HG03571 (cell line): ENCODE data around the gene KLHDC8A.
"Not testable (repeated sequence)": the region's sequence is repeated elsewhere in the genome, so short reads cannot be mapped to it uniquely, and the experiment has no call there.

Source experiments
- ATAC-seq: cut with Tn5 transposase; IDR thresholded peaks from one replicate; pipeline ENCODE4 v1.9.1; 2021; ENCODE audit not compliant: unreplicated experiment

KLHDC8A gene, protein sequence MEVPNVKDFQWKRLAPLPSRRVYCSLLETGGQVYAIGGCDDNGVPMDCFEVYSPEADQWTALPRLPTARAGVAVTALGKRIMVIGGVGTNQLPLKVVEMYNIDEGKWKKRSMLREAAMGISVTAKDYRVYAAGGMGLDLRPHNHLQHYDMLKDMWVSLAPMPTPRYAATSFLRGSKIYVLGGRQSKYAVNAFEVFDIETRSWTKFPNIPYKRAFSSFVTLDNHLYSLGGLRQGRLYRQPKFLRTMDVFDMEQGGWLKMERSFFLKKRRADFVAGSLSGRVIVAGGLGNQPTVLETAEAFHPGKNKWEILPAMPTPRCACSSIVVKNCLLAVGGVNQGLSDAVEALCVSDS

DNA sequence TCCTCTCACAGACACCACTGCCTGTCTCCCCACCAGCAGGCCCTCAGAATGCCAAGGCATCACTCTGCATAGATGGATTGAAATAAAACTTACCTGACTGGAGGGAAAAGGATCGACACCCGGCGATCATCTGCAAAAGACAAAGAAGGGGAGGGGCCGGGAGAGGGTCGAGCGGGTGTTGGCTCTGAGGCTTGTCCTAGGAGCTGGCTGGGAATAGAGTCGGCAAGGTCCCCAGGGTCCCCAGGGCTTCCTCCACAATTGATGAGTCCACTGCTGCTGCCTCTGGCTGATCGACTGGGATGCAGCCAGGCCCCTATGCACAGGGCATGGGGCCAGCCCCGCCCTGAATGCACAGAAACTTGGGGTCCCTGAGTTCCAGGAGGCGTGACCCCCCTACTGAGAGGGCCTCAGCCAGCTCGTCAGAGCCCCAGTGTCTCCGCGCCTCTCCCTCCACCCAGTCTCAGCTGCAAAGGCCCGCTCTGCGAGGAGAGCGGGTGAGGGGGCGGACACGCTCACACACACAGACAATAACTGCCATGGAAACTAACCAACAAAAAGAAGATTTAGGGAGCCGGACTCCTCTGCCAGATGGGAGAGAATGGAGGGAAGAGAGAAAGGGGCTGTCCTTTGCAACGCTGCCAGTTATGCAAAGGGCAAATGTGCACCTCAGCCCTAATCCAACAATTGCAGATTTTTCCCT is at the start of gene KLHDC8A:
TSS of gene KLHDC8A (minus strand) at position 483 of the 700 bp plus-strand sequence. CDS start 13,318 bp downstream, outside the sequence.
- no peak for ATAC-seq

DNA sequence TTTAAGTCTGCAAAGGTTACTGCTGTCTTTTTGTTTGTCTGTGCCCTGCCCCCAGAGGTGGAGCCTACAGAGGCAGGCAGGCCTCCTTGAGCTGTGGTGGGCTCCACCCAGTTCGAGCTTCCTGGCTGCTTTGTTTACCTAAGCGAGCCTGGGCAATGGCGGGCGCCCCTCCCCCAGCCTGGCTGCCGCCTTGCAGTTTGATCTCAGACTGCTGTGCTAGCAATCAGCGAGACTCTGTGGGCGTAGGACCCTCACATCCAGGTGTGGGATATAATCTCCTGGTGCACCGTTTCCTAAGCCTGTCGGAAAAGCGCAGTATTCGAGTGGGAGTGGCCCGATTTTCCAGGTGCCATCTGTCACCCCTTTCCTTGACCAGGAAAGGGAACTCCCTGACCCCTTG is 49.5 kb upstream of the KLHDC8A start:
- ATAC-seq = not testable (repeated sequence)

DNA sequence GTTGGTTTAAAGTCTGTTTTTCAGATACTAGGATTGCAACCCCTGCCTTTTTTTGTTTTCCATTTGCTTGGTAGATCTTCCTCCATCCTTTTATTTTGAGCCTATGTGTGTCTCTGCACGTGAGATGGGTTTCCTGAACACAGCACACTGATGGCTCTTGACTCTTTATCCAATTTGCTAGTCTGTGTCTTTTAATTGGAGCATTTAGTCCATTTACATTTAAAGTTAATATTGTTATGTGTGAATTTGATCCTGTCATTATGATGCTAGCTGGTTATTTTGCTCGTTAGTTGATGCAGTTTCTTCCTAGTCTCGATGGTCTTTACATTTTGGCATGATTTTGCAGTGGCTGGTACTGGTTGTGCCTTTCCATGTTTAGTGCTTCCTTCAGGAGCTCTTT is 47.8 kb upstream of the KLHDC8A start:
- not testable (repeated sequence) for ATAC-seq

DNA sequence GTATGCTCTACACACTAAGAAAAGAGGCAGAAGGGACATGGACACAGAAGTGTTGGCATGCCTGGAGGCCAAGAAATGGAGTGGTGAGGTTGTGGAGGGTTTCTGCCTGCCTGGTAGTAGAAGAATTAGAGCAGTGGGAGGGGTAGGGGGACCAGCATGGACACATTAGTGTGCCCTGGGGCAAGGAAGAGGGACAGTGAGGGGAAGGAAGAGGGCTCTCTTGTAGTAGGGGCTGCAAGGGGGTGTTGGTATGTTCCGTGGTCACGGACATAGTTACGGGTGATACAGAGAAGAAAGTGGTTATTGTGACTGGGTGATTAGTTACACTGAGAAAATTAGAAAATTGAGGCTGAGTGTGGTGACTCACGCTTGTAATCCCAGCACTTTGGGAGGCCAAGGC is 41.9 kb upstream of the KLHDC8A start:
- ATAC-seq = no peak

DNA sequence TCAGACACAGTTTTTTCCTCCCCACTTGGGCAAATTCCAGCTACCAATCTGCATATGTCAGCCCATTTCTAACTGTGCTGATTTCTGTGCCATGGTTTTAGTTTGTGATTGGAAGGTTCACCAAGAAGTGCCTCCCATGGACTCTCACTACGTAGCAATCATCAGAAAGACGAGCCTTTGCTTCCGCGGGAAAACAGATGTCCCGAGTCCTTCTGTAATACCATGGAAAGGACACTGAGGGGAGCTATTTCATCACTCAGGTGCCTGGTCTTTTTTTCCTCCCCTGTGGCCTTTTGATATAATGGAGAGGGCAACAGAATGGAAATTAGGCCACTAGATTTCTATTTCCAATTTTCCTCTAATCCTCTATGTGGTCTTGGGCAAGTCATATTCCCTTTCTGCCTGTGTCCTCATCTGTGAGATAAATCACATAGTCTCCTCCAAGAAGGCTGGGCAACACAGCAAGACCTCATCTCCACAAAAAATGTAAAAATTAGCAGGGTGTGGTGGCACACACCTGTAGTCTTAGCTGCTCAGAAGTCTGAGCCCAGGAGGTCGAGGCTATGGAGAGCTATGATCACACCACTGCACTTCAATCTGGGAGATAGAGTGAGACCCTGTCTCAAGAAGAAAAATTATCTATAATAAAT is 40.4 kb upstream of the KLHDC8A start:
- ATAC-seq = no peak

DNA sequence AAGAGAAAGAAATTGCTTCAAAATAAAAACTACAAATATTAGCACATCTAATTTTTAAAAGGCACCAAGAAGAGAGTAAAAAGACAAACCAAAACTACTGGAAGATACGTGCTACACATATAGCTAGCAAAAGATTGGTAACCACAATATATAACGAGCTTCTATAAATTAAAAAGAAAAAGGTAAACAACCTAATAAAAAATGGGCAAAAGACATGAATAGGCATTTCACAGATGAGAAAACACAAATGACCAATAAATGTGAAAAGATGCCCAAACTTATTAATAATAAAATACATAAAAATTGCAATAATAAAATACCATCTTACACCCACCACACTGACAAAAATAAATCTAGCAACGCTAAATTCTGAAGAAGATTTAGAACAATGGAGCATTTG is 38.9 kb upstream of the KLHDC8A start:
- no peak for ATAC-seq

DNA sequence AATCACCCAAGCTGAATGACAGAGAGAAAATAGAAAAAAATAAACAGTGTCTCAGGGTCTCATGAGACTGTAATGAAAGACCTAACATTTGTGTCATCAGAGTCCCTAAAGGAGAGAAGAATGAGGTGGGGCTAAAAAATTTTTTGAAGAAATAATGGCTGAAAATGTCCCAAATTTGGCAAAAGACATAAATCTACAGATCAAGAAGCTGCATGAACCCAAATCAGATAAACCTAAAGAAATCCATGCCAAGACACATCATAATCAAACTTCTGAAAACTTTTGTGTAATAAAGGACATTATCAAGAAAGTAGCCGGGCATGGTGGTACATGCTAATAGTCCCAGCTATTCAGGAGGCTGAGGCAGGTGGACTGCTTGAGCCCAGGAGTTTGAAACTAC is 35.9 kb upstream of the KLHDC8A start:
- ATAC-seq = no peak

DNA sequence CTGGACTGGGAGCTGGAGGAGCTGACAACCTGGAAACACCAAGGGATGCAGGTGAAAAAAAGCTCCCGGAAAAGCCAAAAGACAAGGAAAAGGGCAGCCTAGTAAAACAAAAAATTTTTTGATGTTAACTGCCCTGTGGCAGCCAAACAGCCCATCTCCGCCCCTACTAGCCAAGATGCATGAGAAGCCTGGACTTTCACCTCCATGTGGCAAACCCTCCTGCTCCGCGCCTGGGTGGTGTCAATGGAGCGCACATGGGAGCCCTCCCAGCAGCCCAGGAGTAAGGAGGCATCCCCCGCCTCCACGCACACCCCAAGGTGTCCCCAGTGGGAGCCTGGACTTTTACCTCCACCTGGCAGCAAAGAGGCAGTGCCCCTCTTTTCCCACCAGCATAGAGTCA is 34.7 kb upstream of the KLHDC8A start:
- ATAC-seq = no peak

DNA sequence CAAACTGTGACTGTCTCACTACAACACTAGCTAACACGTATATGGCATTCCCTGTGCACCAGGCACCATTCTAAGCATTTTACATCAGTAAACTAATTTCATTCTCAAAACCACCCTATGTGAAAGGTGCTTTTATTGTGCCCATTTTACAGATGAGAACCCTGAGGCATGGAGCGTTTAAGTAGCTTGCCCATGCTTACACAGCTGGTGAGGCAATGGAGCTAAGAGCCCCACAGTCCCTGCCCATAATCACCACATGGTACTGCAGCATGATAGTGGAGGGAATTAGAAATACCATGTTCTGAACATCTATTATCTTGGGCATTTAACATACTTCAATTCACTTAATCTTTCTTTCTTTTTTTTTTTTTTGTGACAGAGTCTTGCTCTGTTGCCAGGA is 31.1 kb upstream of the KLHDC8A start:
- no peak for ATAC-seq

DNA sequence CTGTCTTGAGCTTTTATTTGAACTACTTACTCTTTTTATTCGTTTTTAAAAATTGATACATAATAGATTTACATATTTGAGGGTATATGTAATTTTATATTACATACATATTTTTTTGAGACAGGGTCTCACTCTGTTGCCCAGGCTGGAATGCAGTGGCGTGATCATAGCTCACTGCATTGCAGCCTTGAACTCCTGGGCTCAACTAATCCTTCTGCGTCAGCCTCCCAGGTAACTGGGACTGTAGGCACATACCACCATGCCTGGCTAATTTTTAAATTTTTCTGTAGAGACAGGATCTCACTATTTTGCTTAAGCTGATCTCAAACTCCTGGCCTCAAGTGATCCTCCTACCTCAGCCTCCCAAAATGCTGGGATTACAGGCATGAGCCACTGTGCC is 26.3 kb upstream of the KLHDC8A start:
- ATAC-seq = not testable (repeated sequence)

DNA sequence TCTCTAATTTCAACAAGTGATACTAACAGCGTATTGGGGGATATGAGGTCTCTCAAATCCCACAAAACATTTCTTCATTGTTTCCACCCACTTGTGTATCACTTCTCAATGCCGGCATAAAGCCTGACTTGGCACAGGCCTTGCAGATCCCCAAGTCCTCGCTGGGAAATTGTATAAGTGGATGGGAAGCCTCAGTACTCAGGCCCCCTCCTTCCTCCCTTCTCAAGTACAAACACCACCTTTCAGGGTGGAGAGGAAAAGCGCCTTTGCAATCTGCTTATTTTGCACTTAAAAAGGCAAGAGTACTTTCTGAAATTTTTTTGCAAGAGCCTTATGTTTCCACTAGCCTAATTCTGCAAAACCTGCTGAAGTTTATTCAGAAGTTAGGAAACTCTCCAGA is 25.8 kb upstream of the KLHDC8A start:
- no peak for ATAC-seq

DNA sequence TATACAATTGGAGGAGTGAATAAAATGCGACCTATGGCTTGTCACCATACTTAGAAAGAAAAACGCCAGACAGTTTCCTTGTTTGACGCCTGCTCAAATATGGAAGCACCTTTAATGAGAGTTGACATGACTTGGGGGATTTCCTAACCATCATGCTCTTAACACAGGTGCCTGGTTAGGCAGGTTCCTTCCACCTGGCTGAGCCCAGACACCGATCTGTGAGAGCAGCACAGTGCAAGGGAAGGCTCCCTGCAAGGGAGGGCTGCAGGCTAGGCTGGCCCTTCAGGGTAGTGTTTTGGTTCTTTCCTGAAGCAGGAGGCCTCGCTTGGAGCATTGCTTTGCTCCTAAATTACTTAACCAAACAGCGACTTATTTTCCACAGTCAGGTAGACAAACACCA is 24.6 kb upstream of the KLHDC8A start:
- ATAC-seq = no peak

DNA sequence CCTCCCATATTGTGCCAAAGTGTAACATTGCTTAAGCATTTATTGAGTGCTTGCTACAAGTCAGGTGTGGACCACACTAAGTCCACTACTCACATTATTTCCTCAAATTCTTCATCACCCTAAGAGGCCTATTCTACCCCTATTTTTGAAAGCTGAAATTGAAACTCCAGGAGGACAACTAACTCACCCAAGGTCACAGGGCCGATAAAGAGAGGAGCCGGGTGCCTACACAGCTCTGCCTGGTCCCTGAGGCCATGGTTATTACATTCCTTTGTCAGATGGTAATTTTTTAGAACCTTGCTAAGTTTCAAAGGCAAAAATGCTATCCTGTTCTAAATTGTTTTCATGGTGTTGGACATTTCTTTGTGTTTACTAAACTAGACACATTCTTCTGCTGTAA is 24.2 kb upstream of the KLHDC8A start:
- ATAC-seq = no peak

DNA sequence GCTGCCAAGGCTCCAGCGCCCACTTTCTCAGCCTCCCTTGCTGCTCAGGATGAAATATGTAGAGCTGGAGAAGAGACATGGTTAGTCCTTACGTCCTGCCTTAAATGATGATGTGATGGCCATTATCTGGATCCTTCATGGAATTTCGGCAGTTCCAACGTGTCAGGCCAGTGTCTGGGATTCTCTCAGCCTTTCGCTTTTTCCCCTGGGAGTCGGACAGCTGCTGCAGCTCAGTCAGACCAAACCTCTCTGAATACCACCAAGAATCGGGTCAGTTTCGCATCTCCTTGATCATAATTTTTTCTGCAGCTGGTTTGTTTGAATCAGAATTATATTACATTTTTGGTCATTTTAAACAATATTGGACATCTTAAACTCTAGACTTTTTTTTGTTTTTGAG is 22.3 kb upstream of the KLHDC8A start:
- no peak for ATAC-seq

DNA sequence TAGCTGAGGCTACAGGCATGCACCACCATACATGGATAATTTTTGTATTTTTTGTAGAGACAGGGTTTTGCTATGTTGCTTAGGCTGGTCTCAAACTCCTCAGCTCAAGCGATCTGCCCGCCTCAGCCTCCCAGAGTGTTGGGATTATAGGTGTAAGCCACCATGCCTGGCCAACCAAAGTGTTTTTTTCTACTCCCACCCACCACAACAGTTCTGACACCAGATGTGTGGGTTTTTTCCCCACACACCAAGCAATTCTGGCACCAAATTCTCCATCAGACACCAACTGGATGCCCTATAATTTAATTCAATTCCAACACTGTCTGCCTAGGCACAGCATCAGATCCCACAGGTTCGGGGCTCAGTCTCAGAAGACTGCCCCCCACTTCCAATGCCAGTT is 20.6 kb upstream of the KLHDC8A start:
- ATAC-seq = no peak

DNA sequence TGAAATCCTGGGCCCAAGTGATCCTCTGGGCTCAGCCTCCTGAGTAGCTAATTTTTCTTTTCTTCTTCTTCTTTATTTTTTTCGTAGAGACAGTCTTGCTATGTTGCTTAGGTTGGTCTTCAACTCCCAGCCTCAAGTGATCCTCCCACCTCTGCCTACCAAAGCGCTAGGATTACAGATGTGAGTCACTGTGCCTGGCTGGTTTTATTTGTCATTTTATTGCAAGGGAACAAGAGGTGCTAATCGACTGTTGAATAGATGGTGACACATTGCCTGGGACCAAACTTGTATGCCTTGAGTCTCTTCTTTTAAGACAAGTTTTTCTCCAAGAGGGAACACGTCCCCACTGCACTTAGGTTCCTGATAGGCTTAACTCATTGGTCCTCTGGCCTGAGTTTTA is 20.0 kb upstream of the KLHDC8A start:
- no peak for ATAC-seq

DNA sequence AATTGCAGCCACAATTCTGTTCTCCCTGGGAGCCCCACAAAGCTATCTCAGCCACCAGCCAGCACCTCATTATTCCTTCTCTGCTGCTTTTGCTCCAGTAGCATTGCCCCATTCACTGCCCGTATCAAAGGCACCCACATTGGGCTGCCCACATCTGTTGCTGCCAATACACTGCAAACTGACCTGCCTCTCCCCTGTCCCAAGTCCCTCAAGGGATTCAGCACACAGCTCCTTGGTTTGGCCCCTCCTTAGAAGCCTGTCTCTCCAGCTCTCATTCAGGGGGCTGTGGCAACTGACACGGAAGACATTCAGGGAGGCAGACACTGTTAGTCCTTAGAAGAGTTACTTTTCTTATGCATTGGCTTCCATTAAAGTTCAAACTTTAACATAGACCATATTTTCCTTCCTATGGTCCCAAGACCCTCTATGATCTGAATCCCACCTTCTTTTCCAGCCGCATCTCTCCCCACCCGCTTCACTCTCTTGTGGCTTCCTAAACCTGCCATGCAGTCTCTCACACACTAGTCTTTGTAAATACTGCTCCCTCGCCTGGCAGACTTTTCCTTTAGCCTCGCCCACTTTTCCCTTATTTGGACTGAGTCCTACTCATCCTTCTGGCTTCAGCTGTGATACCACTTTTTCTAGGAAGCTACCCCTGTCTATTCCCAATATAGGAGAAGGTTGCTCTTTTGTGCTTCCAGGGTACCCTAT is 19.3 kb upstream of the KLHDC8A start:
- no peak for ATAC-seq

DNA sequence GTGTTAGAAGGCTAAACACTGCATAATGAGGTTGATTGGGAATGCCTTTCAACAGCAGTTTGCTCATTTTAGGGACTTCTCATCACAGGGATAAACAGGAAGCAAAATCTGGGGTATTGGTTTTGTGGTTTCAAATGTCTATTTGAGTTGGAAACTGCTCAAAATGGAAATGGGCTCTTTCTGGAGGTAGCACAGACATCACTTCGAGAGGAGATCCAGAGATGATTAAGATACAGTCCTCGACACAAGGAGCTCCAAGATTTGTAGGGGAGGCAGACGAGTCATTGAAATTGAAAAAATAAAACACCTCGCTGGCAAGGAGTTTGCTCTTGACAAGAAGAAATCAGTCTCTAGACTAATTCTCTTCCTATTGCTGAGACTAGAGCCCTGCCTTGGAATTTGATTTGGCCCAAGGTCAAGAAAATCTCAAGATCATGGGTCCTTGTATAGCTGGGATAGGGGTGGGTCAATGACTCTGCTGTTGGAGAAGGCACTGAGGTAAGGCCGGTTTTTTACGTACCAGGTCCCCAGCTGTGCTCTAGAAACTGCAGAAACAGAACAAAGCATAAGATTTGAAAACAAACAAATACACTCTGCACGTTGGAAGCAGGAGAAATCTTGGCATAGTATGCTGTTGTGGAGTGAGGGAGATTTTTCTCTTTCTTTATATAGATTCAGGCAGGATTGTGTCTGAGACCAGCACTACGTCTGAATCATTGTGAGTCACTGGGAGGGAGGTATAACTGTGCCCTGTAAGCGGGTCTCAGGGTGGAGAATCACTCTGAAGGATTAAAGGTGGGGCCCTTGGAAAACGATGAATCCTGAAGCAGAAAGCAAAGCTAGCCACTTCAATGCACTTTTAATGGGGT is 17.7 kb upstream of the KLHDC8A start:
- ATAC-seq = no peak

DNA sequence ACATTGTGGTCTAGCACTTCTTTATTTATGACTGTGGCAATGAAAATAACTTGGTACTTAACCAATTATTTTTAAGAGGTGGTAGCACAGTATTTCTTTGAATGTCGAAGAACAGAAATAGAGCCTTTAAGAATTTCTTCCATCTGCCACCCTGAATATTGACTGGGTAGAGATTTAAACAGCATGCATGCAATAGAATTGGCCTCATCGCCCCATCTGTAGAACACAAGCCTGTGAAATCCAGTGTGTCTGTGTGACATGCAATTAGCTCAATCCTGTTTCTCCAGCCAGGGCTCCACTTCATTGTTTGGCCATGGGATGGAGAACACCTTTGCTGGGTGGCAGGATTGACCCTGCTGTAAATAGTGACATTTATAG is 17.1 kb upstream of the KLHDC8A start:
- no peak for ATAC-seq

DNA sequence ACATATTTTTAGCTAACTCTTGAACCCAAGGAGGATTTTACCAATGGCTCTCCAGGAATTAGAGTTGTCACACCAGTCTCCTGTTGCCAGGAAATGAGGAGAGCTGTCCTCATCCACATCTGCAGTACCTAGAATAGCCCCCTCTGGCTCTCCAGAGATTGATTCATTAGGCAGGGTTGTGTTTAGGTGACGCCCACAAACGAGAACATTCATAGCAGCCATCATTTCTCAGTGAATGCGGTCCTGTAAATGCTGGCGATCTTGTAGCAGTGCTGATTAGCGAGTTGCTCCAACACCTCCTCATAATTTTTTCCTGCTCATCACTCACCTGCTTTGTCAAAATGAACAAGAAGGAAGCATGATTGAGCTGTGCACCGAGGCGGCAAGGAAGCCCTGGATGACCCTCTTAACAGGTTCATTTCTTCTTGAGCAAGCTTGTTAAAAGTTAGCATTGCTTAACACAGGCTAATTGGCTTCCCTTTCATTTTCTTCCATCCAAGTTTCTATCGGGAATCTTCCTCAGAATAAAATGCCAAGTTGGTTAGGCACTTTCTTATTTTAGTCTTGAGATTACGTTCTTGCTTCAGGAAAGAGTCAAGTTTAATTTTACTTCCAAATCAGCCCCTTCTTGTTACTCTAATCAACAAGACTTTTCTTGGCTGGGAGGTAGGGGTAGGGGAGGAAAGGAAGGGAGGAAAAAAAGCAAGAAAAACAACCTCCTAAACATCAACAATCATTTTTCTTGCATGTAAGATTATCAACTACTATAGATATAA is 16.5 kb upstream of the KLHDC8A start:
- ATAC-seq = no peak
